ENCODE measurements around the gene ALDH9A1. TPM values are rescaled to one million over a fixed set of nuclear protein-coding genes. Genes with fewer than 3 reads are reported as not detected.

ALDH9A1 gene
- total and polyA plus RNA-seq, 2 experiments from 2014 or later = 54.0 to 81.5 TPM

DNA sequence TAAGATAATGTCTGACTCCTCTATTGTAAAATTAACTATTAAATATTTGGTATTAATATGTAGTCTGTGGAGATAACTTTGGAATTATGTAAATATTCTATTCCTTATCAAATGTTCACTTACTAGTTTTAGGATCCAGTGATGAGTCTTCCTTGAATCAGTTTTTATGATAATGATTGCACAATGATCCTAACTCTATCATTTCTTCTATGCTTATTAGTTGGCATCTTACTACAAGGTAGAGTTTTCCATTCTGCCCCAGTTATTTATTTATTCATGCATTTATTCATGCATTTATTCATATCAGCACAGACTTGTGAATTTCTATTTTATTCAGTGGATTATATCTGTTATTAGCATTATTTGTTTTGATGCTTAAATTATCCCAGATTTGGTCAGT, 74.7 kb downstream of the ALDH9A1 start:
- TF ChIP-seq, protein P1, sequence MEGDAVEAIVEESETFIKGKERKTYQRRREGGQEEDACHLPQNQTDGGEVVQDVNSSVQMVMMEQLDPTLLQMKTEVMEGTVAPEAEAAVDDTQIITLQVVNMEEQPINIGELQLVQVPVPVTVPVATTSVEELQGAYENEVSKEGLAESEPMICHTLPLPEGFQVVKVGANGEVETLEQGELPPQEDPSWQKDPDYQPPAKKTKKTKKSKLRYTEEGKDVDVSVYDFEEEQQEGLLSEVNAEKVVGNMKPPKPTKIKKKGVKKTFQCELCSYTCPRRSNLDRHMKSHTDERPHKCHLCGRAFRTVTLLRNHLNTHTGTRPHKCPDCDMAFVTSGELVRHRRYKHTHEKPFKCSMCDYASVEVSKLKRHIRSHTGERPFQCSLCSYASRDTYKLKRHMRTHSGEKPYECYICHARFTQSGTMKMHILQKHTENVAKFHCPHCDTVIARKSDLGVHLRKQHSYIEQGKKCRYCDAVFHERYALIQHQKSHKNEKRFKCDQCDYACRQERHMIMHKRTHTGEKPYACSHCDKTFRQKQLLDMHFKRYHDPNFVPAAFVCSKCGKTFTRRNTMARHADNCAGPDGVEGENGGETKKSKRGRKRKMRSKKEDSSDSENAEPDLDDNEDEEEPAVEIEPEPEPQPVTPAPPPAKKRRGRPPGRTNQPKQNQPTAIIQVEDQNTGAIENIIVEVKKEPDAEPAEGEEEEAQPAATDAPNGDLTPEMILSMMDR (IDR thresholded peaks at IDR 0.05; ENCODE audit: low read depth, low read length) = no peak
- Histone ChIP-seq H3K9me3 (ENCODE audit: low read depth) (no peaks in the 10 kb centered on the region), H3K4me1 (ENCODE audit: low read depth) (no peaks in the 10 kb centered on the region), H3K36me3 (no peaks in the 10 kb centered on the region), H3K27ac (no peak overlapping the region), H3K27me3 (no peaks in the 10 kb centered on the region), H3K4me3 (no peak overlapping the region)
- no peak for DNase-seq (ENCODE audit: low read depth in 1 of 2, low spot score in 1 of 2)

DNA sequence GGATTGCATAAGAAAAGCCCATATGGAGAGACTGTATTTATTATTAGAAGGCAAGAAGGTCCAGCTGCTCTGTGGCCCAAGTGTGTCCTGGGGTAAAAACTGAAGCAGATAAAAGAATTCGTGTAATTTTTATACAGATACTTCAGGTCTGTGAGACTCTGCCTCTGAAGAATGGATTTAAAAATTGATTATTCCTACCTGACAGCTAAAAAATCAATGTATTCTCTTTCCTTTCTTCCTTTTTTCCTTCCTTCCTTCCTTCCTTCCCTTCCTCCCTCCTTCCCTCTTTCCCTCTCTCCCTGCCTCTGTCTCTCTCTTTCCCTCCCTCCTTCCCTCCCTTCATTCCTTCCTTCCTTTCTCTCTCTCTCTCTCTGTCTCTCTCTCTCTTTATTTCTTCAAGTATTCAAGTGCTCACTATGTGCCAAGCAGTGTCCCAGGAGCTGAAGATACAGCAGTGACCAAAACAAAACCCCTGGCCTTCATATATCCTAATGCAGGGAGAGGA, 78.7 kb downstream of the ALDH9A1 start:
- H3K4me3 ChIP-seq = no peak overlapping the region
- TF ChIP-seq, protein P1 (IDR thresholded peaks at IDR 0.05; ENCODE audit: low read depth, low read length) = no peak
- no peaks in the 10 kb centered on the region for H3K9me3 ChIP-seq (ENCODE audit: low read depth)
- no peak overlapping the region for H3K27ac ChIP-seq
- no peaks in the 10 kb centered on the region for H3K27me3 ChIP-seq
- no peaks in the 10 kb centered on the region for H3K36me3 ChIP-seq
- DNase-seq (ENCODE audit: low read depth in 1 of 2, low spot score in 1 of 2) = no peak
- no peaks in the 10 kb centered on the region for H3K4me1 ChIP-seq (ENCODE audit: low read depth)

DNA sequence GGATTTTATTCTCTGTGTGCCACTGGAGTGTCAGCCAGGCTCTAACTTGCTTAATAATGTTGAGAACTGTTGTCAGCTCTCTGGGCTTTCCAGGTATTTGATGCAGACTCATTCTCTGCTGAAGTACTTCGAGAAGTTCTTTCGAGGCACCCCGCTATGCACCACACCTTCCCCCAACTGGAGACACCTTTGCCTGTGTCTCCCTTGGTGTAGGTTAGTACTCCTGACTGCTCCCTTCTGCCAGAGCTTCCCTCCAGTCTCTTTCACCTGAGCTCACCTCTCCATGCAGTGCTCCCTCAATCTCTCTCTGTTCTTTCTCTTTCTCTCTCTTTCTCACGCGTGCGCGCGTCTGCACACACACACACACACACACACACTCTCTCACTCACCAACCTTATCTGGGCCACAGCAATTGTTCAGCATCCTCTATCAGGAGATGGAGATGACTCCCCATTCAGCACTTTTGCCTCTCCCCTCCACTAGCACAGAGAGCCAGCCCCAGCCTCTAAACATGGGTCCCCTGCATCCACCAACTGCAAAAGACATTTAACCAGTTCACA, 81.3 kb downstream of the ALDH9A1 start:
- Histone ChIP-seq H3K27me3 (no peaks in the 10 kb centered on the region), H3K4me1 (ENCODE audit: low read depth) (no peaks in the 10 kb centered on the region), H3K9me3 (ENCODE audit: low read depth) (no peaks in the 10 kb centered on the region), H3K27ac (no peak overlapping the region), H3K36me3 (no peaks in the 10 kb centered on the region), H3K4me3 (no peak overlapping the region)
- TF ChIP-seq, protein P1 (IDR thresholded peaks at IDR 0.05; ENCODE audit: low read depth, low read length) = no peak
- no peak for DNase-seq (ENCODE audit: low read depth in 1 of 2, low spot score in 1 of 2)

DNA sequence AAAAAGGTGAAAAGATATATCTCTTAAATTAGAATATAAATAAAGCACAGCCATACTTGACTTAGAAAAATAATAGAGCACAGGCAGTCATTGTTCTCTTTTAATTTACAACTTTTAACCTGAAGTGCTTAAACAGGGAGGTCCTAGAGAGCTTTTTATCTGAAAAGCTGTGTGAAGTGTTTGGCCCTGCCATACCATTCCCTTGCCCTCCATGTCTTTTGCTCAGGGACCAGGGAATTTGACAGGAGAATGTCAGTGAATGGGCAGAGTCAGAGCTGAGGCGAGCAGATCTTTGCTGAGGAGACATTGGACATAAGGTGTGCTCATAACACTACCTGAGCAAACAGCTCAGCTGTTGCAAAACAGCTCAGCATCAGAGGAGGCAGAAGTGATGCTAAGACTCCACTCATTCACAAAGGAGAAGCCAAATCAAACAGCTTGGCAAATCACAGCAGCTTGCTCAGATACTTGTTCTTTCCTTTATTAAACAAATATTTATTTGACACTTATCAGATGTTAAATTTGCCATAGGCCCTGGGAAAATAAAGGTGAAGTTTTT, 82.2 kb downstream of the ALDH9A1 start:
- H3K9me3 ChIP-seq (ENCODE audit: low read depth) = no peaks in the 10 kb centered on the region
- H3K4me1 ChIP-seq (ENCODE audit: low read depth) = no peaks in the 10 kb centered on the region
- no peaks in the 10 kb centered on the region for H3K36me3 ChIP-seq
- H3K27me3 ChIP-seq = no peaks in the 10 kb centered on the region
- no peak overlapping the region for H3K4me3 ChIP-seq
- TF ChIP-seq, protein P1 (IDR thresholded peaks at IDR 0.05; ENCODE audit: low read depth, low read length) = no peak
- DNase-seq (ENCODE audit: low read depth in 1 of 2, low spot score in 1 of 2) = no peak
- no peak overlapping the region for H3K27ac ChIP-seq

Other genes with a start within 250 kb of the ALDH9A1 start
- 0.77 TPM in 1 of 2 replicates, not detected in the other for gene LRRC52, start 154.6 kb downstream of the ALDH9A1 start, total RNA-seq
- 0.20 TPM in 1 of 2 replicates, not detected in the other for gene LRRC52, start 154.6 kb downstream of the ALDH9A1 start, polyA plus RNA-seq
- gene MGST3, start 67.3 kb downstream of the ALDH9A1 start, total RNA-seq = 284 and 358 TPM in 2 replicates
- 930 and 972 TPM in 2 replicates for gene MGST3, start 67.3 kb downstream of the ALDH9A1 start, polyA plus RNA-seq
- 32.5 and 37.6 TPM in 2 replicates for gene TMCO1, start 70.3 kb upstream of the ALDH9A1 start, total RNA-seq
- gene TMCO1, start 70.3 kb upstream of the ALDH9A1 start, polyA plus RNA-seq = 84.7 and 111 TPM in 2 replicates
- 28.3 and 29.6 TPM in 2 replicates for gene UCK2, start 129.1 kb upstream of the ALDH9A1 start, total RNA-seq
- gene UCK2, start 129.1 kb upstream of the ALDH9A1 start, polyA plus RNA-seq = 19.0 and 28.2 TPM in 2 replicates